HEK293T (cell line): ENCODE measurements around the gene PELI3.

Experiments
- CTCF ChIA-PET: fragments of 350-600 bp; formaldehyde crosslinking; extraction: SDS; loops from one replicate; lab custom pipeline; 2021; ENCODE audit warnings: antibody characterized with exemption, inconsistent platforms; lab: Yijun Ruan, JAX
- POLR2A ChIA-PET: fragments of 350-600 bp; formaldehyde crosslinking; extraction: SDS; loops from one replicate; lab custom pipeline; 2020; ENCODE audit warnings: antibody characterized with exemption, inconsistent platforms; lab: Yijun Ruan, JAX
- DNase-seq: peaks from one replicate; pipeline ENCODE4 v3.0.0; 2012; ENCODE audit warnings: mixed read lengths; ENCODE audit errors: extremely low spot score
- ARNT ChIP-seq: fragments of 450-650 bp; IDR thresholded peaks from 2 replicates; pipeline ENCODE4 v1.6.1; 2017; ENCODE audit warnings: mild to moderate bottlenecking
- BHLHE40 ChIP-seq: fragments of 450-650 bp; IDR thresholded peaks from 2 replicates; pipeline ENCODE4 v1.6.1; 2016; ENCODE audit warnings: mild to moderate bottlenecking, moderate library complexity, borderline replicate concordance
- CTBP1 ChIP-seq: fragments of 450-650 bp; IDR thresholded peaks from 2 replicates; pipeline ENCODE4 v1.6.1; 2016; ENCODE audit warnings: borderline replicate concordance
- ELF4 ChIP-seq: fragments of 450-650 bp; IDR thresholded peaks from 2 replicates; pipeline ENCODE4 v1.6.1; 2017; ENCODE audit warnings: antibody characterized with exemption
- FOXA1 ChIP-seq: fragments of 450-650 bp; IDR thresholded peaks from 2 replicates; pipeline ENCODE4 v1.6.1; 2016; ENCODE audit warnings: mild to moderate bottlenecking
- FOXK2 ChIP-seq: fragments of 450-650 bp; IDR thresholded peaks from 2 replicates; pipeline ENCODE4 v1.6.1; 2016; ENCODE audit warnings: mild to moderate bottlenecking
- FOXM1 ChIP-seq: fragments of 450-650 bp; IDR thresholded peaks from 2 replicates; pipeline ENCODE4 v1.6.1; 2017; ENCODE audit warnings: mild to moderate bottlenecking, borderline replicate concordance
- HDGF ChIP-seq: fragments of 450-650 bp; IDR thresholded peaks from 2 replicates; pipeline ENCODE4 v1.6.1; 2017; ENCODE audit warnings: antibody characterized with exemption, borderline replicate concordance
- L3MBTL2 ChIP-seq: fragments of 450-650 bp; conservative IDR thresholded peaks from 2 replicates; pipeline ENCODE4 v1.6.1; 2016; ENCODE audit warnings: mild to moderate bottlenecking
- LEF1 ChIP-seq: fragments of 450-650 bp; IDR thresholded peaks from 2 replicates; pipeline ENCODE4 v1.6.1; 2017; ENCODE audit warnings: mild to moderate bottlenecking, borderline replicate concordance
- NFRKB ChIP-seq: fragments of 450-650 bp; IDR thresholded peaks from 2 replicates; pipeline ENCODE4 v1.6.1; 2016; ENCODE audit warnings: mild to moderate bottlenecking, moderate library complexity
- PKNOX1 ChIP-seq: fragments of 450-650 bp; IDR thresholded peaks from 2 replicates; pipeline ENCODE4 v1.6.1; 2016
- SP1 ChIP-seq: fragments of 450-650 bp; IDR thresholded peaks from 2 replicates; pipeline ENCODE4 v1.6.1; 2017
- SUZ12 ChIP-seq: fragments of 450-650 bp; IDR thresholded peaks from 2 replicates; pipeline ENCODE4 v1.6.1; 2016; ENCODE audit warnings: mild to moderate bottlenecking
- TARDBP ChIP-seq: fragments of 450-650 bp; IDR thresholded peaks from 2 replicates; pipeline ENCODE4 v1.6.1; 2016
- ZNF384 ChIP-seq: fragments of 450-650 bp; IDR thresholded peaks from 2 replicates; pipeline ENCODE4 v1.6.1; 2016

Gene PELI3

GRCh38 chr11:66479394-66480116 is 12.8 kb downstream of the PELI3 start:
- no peak for DNase-seq
- CTCF ChIA-PET = interaction anchor here (0.6 to 1.2 kb wide), 8 partner anchors 9 to 72 kb away, joined by 3 to 8 read pairs (median 4); partner anchors contain the start of gene MRPL11
- POLR2A ChIA-PET = interaction anchor here (0.9 to 2.7 kb wide), 13 partner anchors 9 to 198 kb away, joined by 3 to 14 read pairs (median 6); partner anchors contain the start of genes ACTN3, BBS1, MRPL11 and PELI3
- TF ChIP-seq L3MBTL2 = no peak
- no peak for TF ChIP-seq TARDBP
- no peak for TF ChIP-seq ARNT
- TF ChIP-seq SUZ12 = no peak
- TF ChIP-seq ELF4 = no peak
- TF ChIP-seq PKNOX1 = no peak
- no peak for TF ChIP-seq BHLHE40
- TF ChIP-seq HDGF = no peak
- TF ChIP-seq ZNF384 = no peak
- TF ChIP-seq CTBP1 = no peak
- TF ChIP-seq SP1 = no peak

DNA sequence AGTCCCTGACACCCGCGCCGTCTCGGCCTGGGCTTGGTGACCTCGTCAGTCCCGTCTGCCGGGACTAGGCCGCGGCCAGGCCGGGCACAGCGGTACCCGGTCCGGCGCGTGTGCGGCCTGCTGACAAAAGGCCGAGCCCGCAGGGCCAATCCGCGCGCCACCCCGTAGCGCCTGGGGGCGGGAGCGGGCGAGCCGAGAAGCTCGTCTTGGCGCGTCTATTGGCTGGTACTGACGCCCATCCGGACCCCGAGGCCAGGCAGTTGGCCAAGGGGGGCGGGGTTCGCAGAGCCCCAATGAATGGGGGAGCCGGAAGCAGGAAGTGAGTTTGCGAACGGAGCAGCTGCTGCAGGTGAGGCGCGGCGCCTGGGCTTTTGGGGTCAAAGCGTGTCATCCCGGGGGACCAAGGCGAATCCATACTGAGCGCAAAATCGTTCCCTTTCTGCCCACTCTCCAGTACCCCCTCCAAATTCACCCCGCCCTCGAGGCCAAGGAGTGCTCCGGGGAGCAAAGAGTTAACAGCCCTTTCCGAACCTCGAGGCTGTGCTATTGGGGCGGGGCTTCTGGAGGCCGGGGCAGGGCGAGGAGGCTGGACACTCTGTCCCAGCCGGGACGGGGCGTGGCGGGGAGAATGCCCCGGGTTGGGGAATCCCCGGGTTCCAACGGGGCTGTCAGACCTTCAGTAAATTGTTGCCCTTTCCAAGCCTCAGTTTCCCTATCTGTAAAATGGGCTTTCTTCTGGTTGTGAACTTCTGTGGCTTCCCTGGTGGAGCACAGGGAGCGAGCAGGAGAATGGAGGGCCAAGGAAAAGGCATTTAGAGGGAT is 13.6 kb downstream of the PELI3 start, which contains the start of gene DPP3:
DPP3 (plus strand) TSS at position 318 of the 822 bp plus-strand sequence. CDS start 1,767 bp downstream, outside the sequence.
- TF ChIP-seq ZNF384 = no peak
- peak; percentile 98 for TF ChIP-seq PKNOX1
- no peak for TF ChIP-seq NFRKB
- TF ChIP-seq ELF4 = peak; percentile 94
- no peak for TF ChIP-seq FOXA1
- TF ChIP-seq SP1 = no peak
- TF ChIP-seq FOXM1 = no peak
- TF ChIP-seq CTBP1 = no peak
- peak; percentile 77 for TF ChIP-seq L3MBTL2
- TF ChIP-seq TARDBP = no peak
- POLR2A ChIA-PET = interaction anchor here (0.5 to 2.7 kb wide), 14 partner anchors 9 to 198 kb away, joined by 3 to 14 read pairs (median 6); partner anchors contain the start of genes ACTN3, MRPL11, PELI3 and RBM4B
- CTCF ChIA-PET = interaction anchor here (1.0 to 1.1 kb wide), 3 partner anchors 11 to 71 kb away, joined by 3 to 7 read pairs (median 6); partner anchors contain the start of gene MRPL11
- DNase-seq = peak; percentile 96

DNA sequence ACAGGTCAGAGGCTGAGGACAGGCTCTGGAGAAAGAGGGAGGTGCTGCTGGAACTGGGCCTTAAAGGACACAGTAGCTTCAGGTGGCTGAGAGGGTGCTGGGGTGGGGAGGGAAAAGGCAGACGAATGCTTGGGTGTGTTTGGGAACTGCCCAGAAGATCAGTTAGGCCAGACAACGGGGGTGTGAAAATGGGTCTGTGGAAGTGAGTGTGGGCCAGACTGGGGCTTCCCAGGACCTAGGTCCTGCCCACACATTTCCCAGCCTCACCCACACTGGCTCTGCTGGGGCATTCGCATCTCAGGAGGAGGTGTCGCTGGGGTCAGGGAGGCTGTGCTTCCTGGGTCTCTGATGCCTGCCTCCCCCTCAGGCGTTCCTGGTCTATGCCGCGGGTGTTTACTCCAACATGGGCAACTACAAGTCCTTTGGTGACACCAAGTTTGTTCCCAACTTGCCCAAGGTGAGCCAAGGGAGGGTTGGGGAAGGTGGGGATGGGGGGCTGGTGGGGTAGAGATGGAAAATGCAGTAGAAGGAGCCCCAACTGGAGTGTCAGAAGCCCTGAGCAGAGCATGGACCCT is 18.2 kb downstream of the PELI3 start:
- DNase-seq = no peak
- TF ChIP-seq LEF1 = no peak
- ChIA-PET POLR2A (no interaction called here), CTCF (no interaction called here)

- TF ChIP-seq TARDBP = no peak
- no peak for DNase-seq
- POLR2A ChIA-PET = interaction anchor here (2.1 kb wide), 1 partner anchor 9 kb away, joined by 7 read pairs; the partner anchor contains the start of gene DPP3
- CTCF ChIA-PET = no interaction called here
Measured at GRCh38 chr11:66488957-66489356, 22.3 kb downstream of the PELI3 start.

GRCh38 chr11:66489636-66490035 is 22.9 kb downstream of the PELI3 start:
- DNase-seq = no peak
- POLR2A ChIA-PET = interaction anchor here (2.1 kb wide), 1 partner anchor 10 kb away, joined by 7 read pairs; the partner anchor contains the start of gene DPP3
- TF ChIP-seq NFRKB = no peak
- no peak for TF ChIP-seq LEF1
- TF ChIP-seq FOXA1 = no peak
- TF ChIP-seq FOXK2 = no peak
- TF ChIP-seq BHLHE40 = no peak
- TF ChIP-seq ARNT = no peak
- TF ChIP-seq TARDBP = no peak
- no peak for TF ChIP-seq HDGF
- TF ChIP-seq FOXM1 = no peak
- TF ChIP-seq ELF4 = no peak
- no peak for TF ChIP-seq SUZ12
- TF ChIP-seq SP1 = no peak
- TF ChIP-seq CTBP1 = no peak
- no peak for TF ChIP-seq PKNOX1
- no peak for TF ChIP-seq L3MBTL2
- CTCF ChIA-PET = no interaction called here
